Endodermal cell (in vitro differentiated cells): ENCODE measurements around the gene ALPL. TPM values are rescaled to one million over a fixed set of nuclear protein-coding genes. Genes with fewer than 3 reads are reported as not detected.

ENCODE experiments used
- DNase-seq: peaks from one replicate; pipeline ENCODE4 v3.0.0-alpha.2; 2017
- H3K27ac ChIP-seq: 2 replicates; pipeline ENCODE4 v1.5.1; 2013; ENCODE audit warnings: mild to moderate bottlenecking, low read depth, low read length, moderate library complexity
- H3K27me3 ChIP-seq: 2 replicates; pipeline ENCODE4 v1.6.1; 2013; ENCODE audit warnings: mild to moderate bottlenecking, low read length, moderate library complexity; ENCODE audit not compliant: insufficient read depth, control insufficient read depth, poor library complexity, severe bottlenecking
- H3K36me3 ChIP-seq: 2 replicates; pipeline ENCODE4 v1.7.0; 2013; ENCODE audit warnings: mild to moderate bottlenecking, low read length, moderate library complexity; ENCODE audit not compliant: control insufficient read depth, insufficient read depth
- H3K4me1 ChIP-seq: one replicate; pipeline ENCODE4 v1.7.0; 2013; ENCODE audit warnings: low read length; ENCODE audit not compliant: control insufficient read depth, insufficient read depth
- H3K4me3 ChIP-seq: 2 replicates; pipeline ENCODE4 v1.5.1; 2013; ENCODE audit warnings: mild to moderate bottlenecking, low read length, moderate library complexity
- H3K9ac ChIP-seq: 2 replicates; pipeline ENCODE4 v1.6.1; 2013; ENCODE audit warnings: mild to moderate bottlenecking, low read length, moderate library complexity; ENCODE audit not compliant: poor library complexity, severe bottlenecking; ENCODE audit errors: extremely low read depth
- H3K9me3 ChIP-seq: 2 replicates; pipeline ENCODE4 v1.6.1; 2013; ENCODE audit warnings: mild to moderate bottlenecking, low read length, moderate library complexity; ENCODE audit not compliant: control insufficient read depth
- H3K27ac Mint-ChIP-seq: 2 replicates; pipeline ENCODE4 v1.8.0; 2020; ENCODE audit warnings: mixed read lengths
- H3K27me3 Mint-ChIP-seq: 2 replicates; pipeline ENCODE4 v1.8.0; 2021; ENCODE audit warnings: mild to moderate bottlenecking, mixed read lengths; ENCODE audit not compliant: insufficient read depth
- H3K36me3 Mint-ChIP-seq: 2 replicates; pipeline ENCODE4 v1.8.0; 2020; ENCODE audit warnings: low read depth, mixed read lengths
- H3K4me1 Mint-ChIP-seq: 2 replicates; pipeline ENCODE4 v1.8.0; 2020; ENCODE audit warnings: mixed read lengths
- H3K4me3 Mint-ChIP-seq: 2 replicates; pipeline ENCODE4 v1.8.0; 2020; ENCODE audit warnings: mild to moderate bottlenecking, moderate library complexity, mixed read lengths
- H3K9me3 Mint-ChIP-seq: 2 replicates; pipeline ENCODE4 v1.8.0; 2020; ENCODE audit warnings: mild to moderate bottlenecking, mixed read lengths
- CTCF ChIP-seq: fragments of 200-600 bp; sonication (generic); conservative IDR thresholded peaks from 2 replicates; pipeline ENCODE4 v1.5.0; 2021; ENCODE audit warnings: antibody characterized with exemption, mild to moderate bottlenecking
- WGBS, 2 experiments: methylation state at CpG; one replicate each; pipeline versions ENCODE4 v1.1.5 to v1.1.7; 2013; ENCODE audit warnings: missing lambda C conversion rate in 2 of 2, mixed read lengths in 1 of 2; ENCODE audit not compliant: insufficient coverage in 1 of 2, insufficient read length in 1 of 2; 5-methylcytosine and 5-hydroxymethylcytosine counted together
- total RNA-seq, 2 donors: library from RNA; stranded (reverse); fragmentation: NEBNext Ultra II Directional in 1 of 2; extraction: Animal tissue kit (Norgen Biotek cat#: 25700) in 1 of 2; gene quantifications; 2 replicates in 1 of 2; 3 replicates in 1 of 2; pipeline ENCODE4 v1.2.1, GENCODE V29; 2021

ALPL gene
- total RNA-seq, 2 donors from 2014 or later: 94.8 to 117 TPM

DNA sequence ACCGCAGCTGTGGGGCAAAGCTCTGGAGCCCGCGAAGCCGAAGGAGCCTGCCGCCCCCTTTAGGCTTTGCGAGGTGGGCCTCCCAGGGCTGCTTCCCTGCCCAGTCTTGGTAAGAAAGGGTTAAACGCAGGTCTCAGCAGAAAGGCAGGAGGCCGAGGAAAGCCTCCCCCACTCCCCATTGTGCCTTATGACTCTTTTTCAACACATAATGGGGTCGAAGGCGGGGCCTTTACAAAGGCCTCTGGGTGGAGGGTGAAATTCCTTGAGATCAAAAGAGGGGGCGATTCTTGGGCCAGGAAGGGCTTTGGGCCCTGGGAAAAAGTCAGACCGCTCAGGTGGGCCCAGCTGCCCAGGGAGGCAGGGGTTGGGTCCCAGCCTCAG lies 880 bp downstream of the ALPL start:
- H3K27ac ChIP-seq: no peak overlapping the region
- Mint-ChIP-seq H3K4me3 (peak overlapping the region; percentile 63), H3K27ac (peak overlapping the region; percentile 87), H3K27me3 (peaks cover 19% of the 10 kb centered on the region), H3K9me3 (no peaks in the 10 kb centered on the region), H3K36me3 (peaks cover 6% of the 10 kb centered on the region), H3K4me1 (peaks cover 8% of the 10 kb centered on the region)
- DNase-seq: peak; percentile 90
- no peaks in the 10 kb centered on the region for H3K36me3 ChIP-seq
- peak; percentile 61 for TF ChIP-seq CTCF
- 4 to 7% methylated on average over 2 to 12 of the region's 12 CpGs for WGBS, 2 experiments
- no peaks in the 10 kb centered on the region for H3K9me3 ChIP-seq
- peaks cover 7% of the 10 kb centered on the region for H3K4me1 ChIP-seq
- H3K4me3 ChIP-seq: peak overlapping the region; percentile 80
- H3K27me3 ChIP-seq: peaks cover 10% of the 10 kb centered on the region
- H3K9ac ChIP-seq: peak overlapping the region; percentile 55

- H3K36me3 Mint-ChIP-seq: peaks cover 8% of the 10 kb centered on the region
These were observed 1.8 kb downstream of the ALPL start for GRCh38 chr1:21510885-21511578.

More at GRCh38 chr1:21510885-21511578, 1.8 kb downstream of the ALPL start:
- H3K27ac ChIP-seq: no peak overlapping the region
- peak overlapping the region; percentile 63 for H3K4me3 Mint-ChIP-seq
- peaks cover 19% of the 10 kb centered on the region for H3K27me3 Mint-ChIP-seq
- no peak for DNase-seq
- 85 to 96% methylated on average over 5 to 9 of the region's 9 CpGs for WGBS, 2 experiments
- H3K27ac Mint-ChIP-seq: peak overlapping the region; percentile 87
- peaks cover 8% of the 10 kb centered on the region for H3K4me1 Mint-ChIP-seq
- H3K9me3 Mint-ChIP-seq: no peaks in the 10 kb centered on the region
- H3K4me1 ChIP-seq: peaks cover 7% of the 10 kb centered on the region
- H3K9me3 ChIP-seq: no peaks in the 10 kb centered on the region
- H3K27me3 ChIP-seq: peaks cover 10% of the 10 kb centered on the region
- peak overlapping the region; percentile 80 for H3K4me3 ChIP-seq
- H3K9ac ChIP-seq: no peak overlapping the region
- TF ChIP-seq CTCF: peak; percentile 57
- H3K36me3 ChIP-seq: no peaks in the 10 kb centered on the region
